Measurements from ENCODE around the gene AP5Z1. TPM values are rescaled to one million over a fixed set of nuclear protein-coding genes. Genes with fewer than 3 reads are reported as not detected.

The AP5Z1 gene
- total RNA-seq, 2 experiments from 2014 or later, result 43.1 to 47.1 TPM

- DNase-seq, result no peak
- Mint-ChIP-seq H3K4me3 (no peak overlapping the region), H3K36me3 (peaks cover 1% of the 10 kb centered on the region), H3K9me3 (no peaks in the 10 kb centered on the region), H3K4me1 (peaks cover 11% of the 10 kb centered on the region), H3K27ac (no peak overlapping the region), H3K27me3 (no peaks in the 10 kb centered on the region)
Measured at GRCh38 chr7:4768597-4769569, 6.5 kb upstream of the AP5Z1 start.

GRCh38 chr7:4769761-4770160 lies 5.7 kb upstream of the AP5Z1 start:
- Mint-ChIP-seq H3K9me3 (no peaks in the 10 kb centered on the region), H3K4me3 (no peak overlapping the region), H3K27ac (peak overlapping the region; percentile 3), H3K36me3 (peaks cover 1% of the 10 kb centered on the region), H3K4me1 (peaks cover 20% of the 10 kb centered on the region), H3K27me3 (no peaks in the 10 kb centered on the region)
- no peak for DNase-seq

- Mint-ChIP-seq H3K9me3 (no peaks in the 10 kb centered on the region), H3K27me3 (no peaks in the 10 kb centered on the region), H3K36me3 (peaks cover 3% of the 10 kb centered on the region), H3K4me1 (peaks cover 23% of the 10 kb centered on the region), H3K27ac (peak overlapping the region; percentile 61), H3K4me3 (no peak overlapping the region)
- DNase-seq, result no peak
Measured at GRCh38 chr7:4770886-4771285, 4.5 kb upstream of the AP5Z1 start.

GRCh38 chr7:4771737-4772136 lies 3.7 kb upstream of the AP5Z1 start:
- no peaks in the 10 kb centered on the region for H3K9me3 Mint-ChIP-seq
- no peak for DNase-seq
- H3K4me1 Mint-ChIP-seq, result peaks cover 26% of the 10 kb centered on the region
- H3K27ac Mint-ChIP-seq, result no peak overlapping the region
- no peak overlapping the region for H3K4me3 Mint-ChIP-seq
- no peaks in the 10 kb centered on the region for H3K27me3 Mint-ChIP-seq
- H3K36me3 Mint-ChIP-seq, result peaks cover 10% of the 10 kb centered on the region

- no peak overlapping the region for H3K4me3 Mint-ChIP-seq
- no peaks in the 10 kb centered on the region for H3K27me3 Mint-ChIP-seq
- DNase-seq, result no peak
- no peaks in the 10 kb centered on the region for H3K9me3 Mint-ChIP-seq
- peaks cover 30% of the 10 kb centered on the region for H3K4me1 Mint-ChIP-seq
- peaks cover 14% of the 10 kb centered on the region for H3K36me3 Mint-ChIP-seq
- H3K27ac Mint-ChIP-seq, result no peak overlapping the region
Measured at GRCh38 chr7:4772306-4772705, 3.1 kb upstream of the AP5Z1 start.

- peak overlapping the region; percentile 99 for H3K4me3 Mint-ChIP-seq
- DNase-seq, result no peak
- no peaks in the 10 kb centered on the region for H3K9me3 Mint-ChIP-seq
- H3K4me1 Mint-ChIP-seq, result peaks cover 41% of the 10 kb centered on the region
- peaks cover 19% of the 10 kb centered on the region for H3K36me3 Mint-ChIP-seq
- H3K27me3 Mint-ChIP-seq, result no peaks in the 10 kb centered on the region
- H3K27ac Mint-ChIP-seq, result peak overlapping the region; percentile 97
Measured at GRCh38 chr7:4774007-4774406, 1.4 kb upstream of the AP5Z1 start.

GRCh38 chr7:4774658-4775249 lies 669 bp upstream of the AP5Z1 start:
- H3K4me3 Mint-ChIP-seq, result peak overlapping the region; percentile 99
- DNase-seq, result no peak
- H3K9me3 Mint-ChIP-seq, result no peaks in the 10 kb centered on the region
- H3K36me3 Mint-ChIP-seq, result peaks cover 19% of the 10 kb centered on the region
- no peaks in the 10 kb centered on the region for H3K27me3 Mint-ChIP-seq
- H3K27ac Mint-ChIP-seq, result peak overlapping the region; percentile 97
- peaks cover 36% of the 10 kb centered on the region for H3K4me1 Mint-ChIP-seq

GRCh38 chr7:4775848-4776623 lies 613 bp downstream of the AP5Z1 start:
- Mint-ChIP-seq H3K4me3 (peak overlapping the region; percentile 99), H3K27ac (peak overlapping the region; percentile 97), H3K27me3 (no peaks in the 10 kb centered on the region), H3K4me1 (peaks cover 32% of the 10 kb centered on the region), H3K36me3 (peaks cover 19% of the 10 kb centered on the region), H3K9me3 (no peaks in the 10 kb centered on the region)
- DNase-seq, result peak; percentile 37

- H3K4me3 Mint-ChIP-seq, result no peak overlapping the region
- no peak overlapping the region for H3K27ac Mint-ChIP-seq
- no peak for DNase-seq
- peaks cover 28% of the 10 kb centered on the region for H3K4me1 Mint-ChIP-seq
- H3K36me3 Mint-ChIP-seq, result peaks cover 19% of the 10 kb centered on the region
- H3K27me3 Mint-ChIP-seq, result no peaks in the 10 kb centered on the region
- H3K9me3 Mint-ChIP-seq, result no peaks in the 10 kb centered on the region
Measured at GRCh38 chr7:4779118-4779517, 3.7 kb downstream of the AP5Z1 start.

GRCh38 chr7:4781366-4782069 lies 6.1 kb downstream of the AP5Z1 start:
- Mint-ChIP-seq H3K36me3 (peaks cover 11% of the 10 kb centered on the region), H3K4me1 (peaks cover 16% of the 10 kb centered on the region), H3K9me3 (no peaks in the 10 kb centered on the region), H3K4me3 (no peak overlapping the region), H3K27ac (no peak overlapping the region), H3K27me3 (no peaks in the 10 kb centered on the region)
- no peak for DNase-seq

- peaks cover 5% of the 10 kb centered on the region for H3K36me3 Mint-ChIP-seq
- no peaks in the 10 kb centered on the region for H3K9me3 Mint-ChIP-seq
- no peak overlapping the region for H3K27ac Mint-ChIP-seq
- H3K4me1 Mint-ChIP-seq, result peaks cover 7% of the 10 kb centered on the region
- no peak overlapping the region for H3K4me3 Mint-ChIP-seq
- H3K27me3 Mint-ChIP-seq, result no peaks in the 10 kb centered on the region
- DNase-seq, result no peak
Measured at GRCh38 chr7:4782333-4783291, 7.2 kb downstream of the AP5Z1 start.

- Mint-ChIP-seq H3K36me3 (peaks cover 6% of the 10 kb centered on the region), H3K4me3 (no peak overlapping the region), H3K9me3 (no peaks in the 10 kb centered on the region), H3K4me1 (peaks cover 2% of the 10 kb centered on the region), H3K27ac (no peak overlapping the region), H3K27me3 (no peaks in the 10 kb centered on the region)
- no peak for DNase-seq
Measured at GRCh38 chr7:4783292-4783652, 7.8 kb downstream of the AP5Z1 start.

- H3K27me3 Mint-ChIP-seq, result no peaks in the 10 kb centered on the region
- no peak for DNase-seq
- H3K36me3 Mint-ChIP-seq, result peaks cover 3% of the 10 kb centered on the region
- H3K4me3 Mint-ChIP-seq, result no peak overlapping the region
- no peaks in the 10 kb centered on the region for H3K4me1 Mint-ChIP-seq
- H3K27ac Mint-ChIP-seq, result no peak overlapping the region
- no peaks in the 10 kb centered on the region for H3K9me3 Mint-ChIP-seq
Measured at GRCh38 chr7:4783762-4784351, 8.4 kb downstream of the AP5Z1 start.
